H1 (cell line): Measurements from ENCODE around the gene CRYGN.

ENCODE experiments used
- CTCF ChIP-seq, 3 experiments: IDR thresholded peaks; 1 replicate in 2 of 3; 2 replicates in 1 of 3; pipeline versions ENCODE4 v1.5.1 to v1.6.1; 2011; ENCODE audit warnings: low read length in 3 of 3, mild to moderate bottlenecking in 3 of 3, inconsistent platforms in 2 of 3, low read depth in 1 of 3, moderate library complexity in 1 of 3; ENCODE audit not compliant: insufficient read depth in 1 of 3; ENCODE audit errors: control extremely low read depth in 1 of 3
- EZH2 ChIP-seq: fragments of 200-600 bp; sonication (generic); IDR thresholded peaks from 2 replicates; pipeline ENCODE4 v1.7.1; 2012; ENCODE audit warnings: low read depth, mild to moderate bottlenecking, moderate library complexity, low read length, inconsistent platforms; ENCODE audit not compliant: severe bottlenecking
- POLR2A ChIP-seq, 2 experiments: IDR thresholded peaks; 1 replicate in 1 of 2; 2 replicates in 1 of 2; pipeline ENCODE4 v1.6.1; 2011; ENCODE audit warnings: low read depth in 2 of 2, low read length in 2 of 2, mild to moderate bottlenecking in 2 of 2; ENCODE audit errors: control extremely low read depth in 1 of 2
- RBBP5 ChIP-seq: IDR thresholded peaks from 2 replicates; pipeline ENCODE4 v1.7.1; 2012; ENCODE audit warnings: low read depth, mild to moderate bottlenecking, inconsistent platforms, low read length, moderate library complexity, borderline replicate concordance

GRCh38 chr7:151395036-151395367, 44.9 kb downstream of the CRYGN start:
- no peak for TF ChIP-seq EZH2
- no peak for TF ChIP-seq POLR2A (IDR thresholded peaks at IDR 0.05; ENCODE audit: control extremely low read depth in 1 of 2, low read depth in 2 of 2, low read length in 2 of 2)
- no peak for TF ChIP-seq RBBP5
- TF ChIP-seq CTCF (IDR thresholded peaks at IDR 0.05; ENCODE audit: control extremely low read depth in 1 of 3, insufficient read depth in 1 of 3, low read depth in 1 of 3, low read length in 3 of 3) = no peak
